ENCODE results near the gene HUNK.
"Not testable (repeated sequence)": the region's sequence is repeated elsewhere in the genome, so short reads cannot be mapped to it uniquely, and the experiment has no call there.

HUNK gene

DNA sequence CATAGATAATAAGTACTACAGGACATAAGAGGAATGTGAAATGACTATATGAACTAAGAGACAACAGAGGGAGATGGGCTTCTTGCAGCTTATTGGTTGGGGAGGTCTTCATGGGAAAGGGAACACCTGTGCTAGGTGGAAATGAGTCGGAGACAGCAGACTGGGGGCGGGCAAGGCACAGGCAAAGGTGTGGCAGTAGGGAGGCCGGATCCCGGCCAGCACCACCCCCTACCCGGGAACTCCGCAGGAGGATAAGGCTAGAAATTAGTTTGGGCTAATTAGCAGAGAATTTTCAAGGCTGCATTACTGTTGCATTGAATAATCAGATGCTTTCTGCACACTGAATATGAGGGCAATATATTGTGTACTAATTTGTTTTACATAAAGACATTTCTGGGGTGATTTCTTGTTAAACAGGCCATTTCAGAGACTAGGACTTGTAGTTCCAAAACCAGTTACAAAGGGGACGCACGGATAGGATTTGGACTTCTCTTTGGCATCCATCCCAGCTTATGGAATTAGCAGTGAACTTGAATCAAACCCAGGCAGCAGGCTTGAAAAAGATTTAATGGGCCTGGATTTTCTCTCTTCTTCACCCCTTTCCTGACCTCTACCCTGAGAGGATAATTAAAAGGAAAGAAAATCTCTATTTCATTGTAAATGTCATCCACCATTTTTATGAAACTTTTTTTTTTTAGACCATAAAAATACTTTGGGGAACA, 2.2 kb upstream of the HUNK start:
- no peak for DNase-seq (ENCODE audit: low read depth)

DNA sequence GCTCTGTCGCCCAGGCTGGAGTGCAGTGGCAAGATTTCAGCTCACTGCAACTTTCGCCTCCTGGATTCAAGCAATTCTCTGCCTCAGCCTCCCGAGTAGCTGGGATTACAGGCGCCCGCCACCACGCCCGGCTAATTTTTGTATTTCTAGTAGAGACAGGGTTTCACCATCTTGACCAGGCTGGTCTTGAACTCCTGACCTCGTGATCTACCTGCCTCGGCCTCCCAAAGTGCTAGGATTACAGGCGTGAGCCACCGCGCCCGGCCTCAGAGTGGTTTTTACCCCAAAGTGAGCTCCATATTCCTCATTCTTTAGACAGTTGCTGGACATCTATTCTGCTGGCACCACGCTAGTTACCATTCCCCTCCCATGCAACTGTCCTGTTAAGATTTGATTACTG, 1.4 kb upstream of the HUNK start:
- DNase-seq (ENCODE audit: low read depth), result not testable (repeated sequence)

- no peak for DNase-seq (ENCODE audit: low read depth)
Measured at GRCh38 chr21:31872072-31872451, 758 bp upstream of the HUNK start.

GRCh38 chr21:31873275-31873695, 465 bp downstream of the HUNK start:
- no peak for DNase-seq (ENCODE audit: low read depth)

- peak; percentile 30 for DNase-seq (ENCODE audit: low read depth)
Measured at GRCh38 chr21:31873696-31874599, 1.1 kb downstream of the HUNK start.

DNA sequence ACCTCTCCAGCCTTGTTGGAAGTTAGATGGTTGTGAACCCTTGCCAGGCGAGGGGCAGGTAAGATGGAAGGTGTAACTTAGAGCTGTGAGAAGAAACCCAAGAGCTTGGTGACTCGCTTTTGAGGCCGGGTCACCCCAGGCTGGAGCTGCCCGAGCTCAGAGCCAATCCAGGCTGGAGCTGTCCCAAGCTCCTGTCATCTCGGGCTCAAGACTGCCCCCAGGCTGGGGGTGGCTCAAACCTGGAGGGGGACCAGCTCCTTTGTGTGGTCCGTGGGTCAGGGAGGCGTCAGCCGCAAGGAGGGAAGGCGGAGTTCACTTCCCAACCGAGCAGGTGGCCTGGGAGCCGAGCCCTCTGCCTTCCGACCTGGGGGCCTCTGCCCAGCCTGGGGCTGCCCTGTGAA, 2.0 kb downstream of the HUNK start:
- DNase-seq (ENCODE audit: low read depth), result no peak

DNA sequence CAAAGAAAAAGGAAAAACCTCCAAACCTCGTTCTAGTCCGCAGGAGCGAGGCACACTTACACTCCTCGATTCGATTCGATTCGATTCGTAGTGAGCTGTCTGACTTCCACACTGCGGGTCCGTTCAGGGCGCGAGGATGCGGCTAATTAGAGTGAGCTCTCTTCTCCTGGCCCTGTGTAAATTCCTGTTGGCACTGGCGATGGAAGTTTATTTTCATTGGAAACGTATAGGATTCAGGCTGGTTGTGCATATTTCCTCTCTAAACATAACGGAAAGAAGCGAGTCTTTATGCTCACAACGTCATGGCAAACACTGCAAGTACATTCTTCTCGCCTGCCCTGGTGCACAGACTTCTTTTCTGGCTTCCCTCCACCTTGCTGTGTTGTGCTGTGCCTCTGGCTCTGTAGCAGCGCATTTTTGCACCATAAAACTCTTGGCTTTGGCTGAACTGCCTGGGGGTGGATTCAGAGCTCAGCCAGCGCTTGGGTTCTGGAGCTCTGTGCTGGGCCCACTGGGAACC, 2.7 kb downstream of the HUNK start:
- DNase-seq (ENCODE audit: low read depth), result no peak

DNA sequence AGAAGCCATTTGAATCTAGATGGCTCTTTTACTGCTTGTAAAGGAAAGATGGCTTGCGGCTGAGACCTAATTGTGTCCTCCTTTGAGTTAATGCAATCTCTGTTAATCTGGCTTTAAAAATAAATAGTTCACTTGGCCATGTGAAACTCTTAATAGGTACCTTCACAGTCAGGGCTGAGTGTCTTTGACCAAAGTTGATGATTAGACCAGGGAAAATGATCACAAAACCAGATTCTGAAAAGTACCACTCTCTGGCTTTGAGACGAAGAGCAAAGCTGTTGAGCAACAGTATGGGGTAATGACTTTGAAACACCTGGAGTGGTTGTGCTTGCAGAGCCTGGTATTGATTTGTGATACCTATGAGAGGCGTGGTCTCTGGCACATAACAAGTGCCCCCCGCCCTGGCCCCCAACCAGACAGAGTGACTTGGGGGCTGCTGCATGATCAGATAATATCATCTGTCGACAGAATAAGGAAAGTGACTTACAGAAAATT, 4.7 kb downstream of the HUNK start:
- no peak for DNase-seq (ENCODE audit: low read depth)

GRCh38 chr21:31878831-31879230, 6.0 kb downstream of the HUNK start:
- DNase-seq (ENCODE audit: low read depth), result no peak

DNA sequence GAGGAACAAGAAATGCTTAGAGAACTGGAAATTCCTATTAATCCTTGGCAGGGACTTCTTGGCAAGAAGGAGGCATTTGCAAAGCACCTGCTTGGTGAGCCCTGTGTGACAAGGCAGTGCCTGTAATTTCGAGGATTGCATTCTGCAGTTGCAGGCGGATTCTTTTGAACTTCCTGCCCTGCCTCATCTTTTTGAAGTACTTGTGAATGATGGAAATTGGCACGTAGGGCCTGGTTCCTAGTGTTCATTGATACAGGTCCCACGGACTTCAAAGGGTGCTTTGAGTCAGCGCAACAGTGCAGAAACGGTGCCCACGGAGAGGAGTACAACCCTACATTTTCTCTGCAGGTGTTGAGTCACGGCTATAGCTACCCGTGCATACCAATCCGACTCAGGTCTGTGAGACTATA, 6.4 kb downstream of the HUNK start:
- no peak for DNase-seq (ENCODE audit: low read depth)

DNA sequence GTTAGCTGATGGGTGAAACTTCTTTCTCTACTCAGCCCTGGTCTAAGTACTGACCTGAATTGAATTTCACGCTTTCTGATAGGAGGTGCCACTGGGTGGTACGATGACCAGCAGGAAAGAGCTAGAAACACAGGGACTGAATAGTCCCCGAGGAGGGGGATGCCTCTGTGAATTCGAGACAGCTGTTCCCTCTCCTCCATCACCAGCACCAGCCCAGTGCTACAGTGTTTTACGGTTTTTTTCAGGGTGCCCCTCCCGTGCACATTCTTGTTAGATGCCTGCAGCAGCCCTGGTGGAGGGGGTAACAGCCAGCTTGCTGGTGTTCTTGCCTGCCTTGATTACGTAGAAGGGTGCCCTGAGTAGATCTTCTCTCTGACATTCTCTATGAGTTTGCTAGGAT, 7.1 kb downstream of the HUNK start:
- DNase-seq (ENCODE audit: low read depth), result no peak

DNA sequence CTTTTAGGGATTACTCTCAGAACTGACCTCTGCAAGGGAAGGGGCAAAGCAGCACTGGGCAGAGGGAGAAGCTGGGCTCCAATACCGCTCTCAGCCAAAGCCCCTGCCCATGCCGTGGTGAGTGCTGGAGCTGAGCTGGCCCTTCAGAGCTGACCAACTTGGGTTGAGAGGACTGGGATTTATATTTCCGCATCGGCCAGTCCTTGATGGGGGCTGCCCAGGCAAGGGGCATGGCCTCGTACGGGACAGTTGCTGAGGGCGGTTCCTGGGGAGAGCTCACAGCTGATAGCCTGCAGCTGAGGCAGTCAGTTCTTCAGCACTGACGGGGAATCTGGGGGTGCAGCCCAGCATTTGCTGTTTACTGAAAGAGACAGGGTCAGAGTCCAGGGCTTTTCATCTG, 8.0 kb downstream of the HUNK start:
- DNase-seq (ENCODE audit: low read depth), result no peak

GRCh38 chr21:31882711-31883110, 9.9 kb downstream of the HUNK start:
- no peak for DNase-seq (ENCODE audit: low read depth)

GRCh38 chr21:31885146-31885545, 12.3 kb downstream of the HUNK start:
- DNase-seq (ENCODE audit: low read depth), result no peak

DNA sequence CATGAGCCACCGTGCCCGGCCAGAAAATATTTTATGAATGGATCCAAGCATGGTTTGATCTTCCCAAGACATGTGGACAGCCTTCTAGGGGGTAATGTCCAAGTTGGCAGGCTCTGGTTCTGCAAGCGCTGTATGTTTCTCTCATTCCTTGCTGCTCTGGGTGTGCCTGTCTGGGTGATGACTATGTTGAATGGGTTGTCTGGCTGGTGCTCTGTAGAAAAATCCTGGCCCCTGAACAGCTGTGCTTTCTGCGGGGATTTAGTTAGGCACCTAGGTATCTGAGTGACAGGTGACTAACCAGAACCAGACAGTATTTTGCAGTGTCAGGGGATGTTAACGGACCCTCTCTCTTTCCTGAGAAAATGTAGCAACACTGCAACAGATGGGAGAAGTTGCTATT, 14.1 kb downstream of the HUNK start:
- no peak for DNase-seq (ENCODE audit: low read depth)

DNA sequence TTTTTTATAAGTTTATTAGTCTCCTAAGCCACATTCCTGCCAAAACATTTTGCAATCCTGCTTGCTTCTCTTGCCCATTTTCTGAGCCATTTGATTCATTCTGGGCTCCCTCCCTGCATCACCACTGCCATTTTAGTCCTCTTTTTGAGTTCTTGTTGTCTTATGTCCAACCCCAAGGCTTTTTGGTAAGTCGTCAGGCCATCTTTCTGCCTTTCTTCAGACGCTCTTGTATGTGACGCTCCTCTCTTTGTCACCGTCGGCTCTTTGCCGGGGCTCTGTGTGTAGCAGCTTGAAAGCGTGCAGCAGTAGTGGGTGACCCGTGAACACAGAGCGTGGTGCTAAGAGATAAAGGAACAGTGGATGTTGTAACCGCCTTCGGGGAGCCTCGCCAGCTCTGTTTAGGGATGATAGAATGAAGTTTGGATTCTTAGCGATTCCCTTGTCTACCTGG, 14.6 kb downstream of the HUNK start:
- DNase-seq (ENCODE audit: low read depth), result no peak

GRCh38 chr21:31888936-31889371, 16.1 kb downstream of the HUNK start:
- no peak for DNase-seq (ENCODE audit: low read depth)

- no peak for DNase-seq (ENCODE audit: low read depth)
Measured at GRCh38 chr21:31889460-31889859, 16.6 kb downstream of the HUNK start.

GRCh38 chr21:31892686-31893085, 19.9 kb downstream of the HUNK start:
- no peak for DNase-seq (ENCODE audit: low read depth)

- DNase-seq (ENCODE audit: low read depth), result no peak
Measured at GRCh38 chr21:31893851-31894415, 21.1 kb downstream of the HUNK start.

DNA sequence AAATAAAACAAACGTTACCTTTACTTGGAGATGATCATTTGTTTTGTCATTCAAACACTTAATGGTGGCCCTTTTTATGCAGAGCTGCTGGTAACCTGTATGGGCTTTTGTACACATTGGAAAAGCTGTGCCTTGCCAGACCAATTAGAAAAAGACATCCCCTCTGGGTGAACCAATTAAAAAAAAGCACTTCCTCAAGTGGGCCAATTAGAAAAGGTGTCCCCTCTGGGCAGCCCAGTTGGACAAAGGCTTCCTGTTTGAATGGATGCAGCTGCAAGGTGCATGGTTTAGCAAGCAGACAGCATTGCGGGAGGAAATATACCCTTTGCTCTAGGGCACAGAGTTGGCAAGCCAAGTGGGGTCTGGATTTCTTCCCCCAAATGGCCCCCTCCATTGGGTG, 21.6 kb downstream of the HUNK start:
- DNase-seq (ENCODE audit: low read depth), result no peak

GRCh38 chr21:31895077-31895835, 22.4 kb downstream of the HUNK start:
- DNase-seq (ENCODE audit: low read depth), result no peak
